ENCODE data around the gene LRMDA. TPM values are rescaled to one million over a fixed set of nuclear protein-coding genes. Genes with fewer than 3 reads are reported as not detected.
"Not testable (repeated sequence)": the region's sequence is repeated elsewhere in the genome, so short reads cannot be mapped to it uniquely, and the experiment has no call there.

LRMDA gene
- total and polyA plus RNA-seq, 4 donors, result 12.1 to 40.8 (median 21.6) TPM

- Histone ChIP-seq H3K9ac (ENCODE audit: insufficient read depth in 1 of 2, low read length in 2 of 2) (no peak overlapping the region), H3K27ac (ENCODE audit: low read depth in 1 of 2, low read length in 1 of 2) (no peak overlapping the region), H3K9me3 (ENCODE audit: control insufficient read depth in 4 of 4, insufficient read depth in 3 of 4, low read length in 3 of 4) (no peaks in the 10 kb centered on the region), H3K36me3 (ENCODE audit: control insufficient read depth in 4 of 4, insufficient read depth in 4 of 4, low read length in 4 of 4) (no peaks in the 10 kb centered on the region), H3K4me1 (ENCODE audit: control insufficient read depth in 5 of 5, insufficient read depth in 5 of 5, low read length in 5 of 5) (peaks cover 0 to 30% (median 7%) of the 10 kb centered on the region in 5 donors), H3K27me3 (ENCODE audit: control insufficient read depth in 3 of 3, insufficient read depth in 3 of 3, low read length in 2 of 3) (no peaks in the 10 kb centered on the region), H3K4me3 (no peak overlapping the region)
- no peak for TF ChIP-seq CTCF (IDR thresholded peaks at IDR 0.05; ENCODE audit: control extremely low read depth, extremely low read depth)
- DNase-seq (peak in 1 of 3 donors; percentile 47), ATAC-seq (ENCODE audit: insufficient read depth, low FRiP score) (no peak)
- 87 to 94% methylated on average over 5 of the region's 5 CpGs for WGBS, 2 donors
Measured at GRCh38 chr10:75746356-75746755, 314.9 kb downstream of the LRMDA start.

- not testable (repeated sequence) for H3K36me3 ChIP-seq (ENCODE audit: control insufficient read depth in 4 of 4, insufficient read depth in 4 of 4, low read length in 4 of 4); H3K9ac ChIP-seq (ENCODE audit: insufficient read depth in 1 of 2, low read length in 2 of 2); H3K4me3 ChIP-seq; H3K9me3 ChIP-seq (ENCODE audit: control insufficient read depth in 4 of 4, insufficient read depth in 3 of 4, low read length in 3 of 4); DNase-seq; H3K27ac ChIP-seq (ENCODE audit: low read depth in 1 of 2, low read length in 1 of 2); ATAC-seq (ENCODE audit: insufficient read depth, low FRiP score); H3K27me3 ChIP-seq (ENCODE audit: control insufficient read depth in 3 of 3, insufficient read depth in 3 of 3, low read length in 2 of 3)
- 96 to 97% methylated on average over 42 to 50 of the region's 50 CpGs for WGBS, 2 donors
- peaks cover 0 to 27% (median 0%) of the 10 kb centered on the region in 5 donors for H3K4me1 ChIP-seq (ENCODE audit: control insufficient read depth in 5 of 5, insufficient read depth in 5 of 5, low read length in 5 of 5)
Measured at GRCh38 chr10:75750093-75750875, 318.9 kb downstream of the LRMDA start.

GRCh38 chr10:75751232-75751631, 319.8 kb downstream of the LRMDA start:
- Histone ChIP-seq H3K36me3 (ENCODE audit: control insufficient read depth in 4 of 4, insufficient read depth in 4 of 4, low read length in 4 of 4) (no peaks in the 10 kb centered on the region), H3K9ac (ENCODE audit: insufficient read depth in 1 of 2, low read length in 2 of 2) (no peak overlapping the region), H3K4me3 (no peak overlapping the region), H3K9me3 (ENCODE audit: control insufficient read depth in 4 of 4, insufficient read depth in 3 of 4, low read length in 3 of 4) (peaks cover 0 to 3% (median 0%) of the 10 kb centered on the region in 4 donors), H3K4me1 (ENCODE audit: control insufficient read depth in 5 of 5, insufficient read depth in 5 of 5, low read length in 5 of 5) (peaks cover 0 to 29% (median 0%) of the 10 kb centered on the region in 5 donors), H3K27ac (ENCODE audit: low read depth in 1 of 2, low read length in 1 of 2) (no peak overlapping the region), H3K27me3 (ENCODE audit: control insufficient read depth in 3 of 3, insufficient read depth in 3 of 3, low read length in 2 of 3) (no peaks in the 10 kb centered on the region)
- ATAC-seq (ENCODE audit: insufficient read depth, low FRiP score) (no peak), DNase-seq (no peak)
- 94 to 98% methylated on average over 4 to 6 of the region's 6 CpGs for WGBS, 2 donors
- no peak for TF ChIP-seq CTCF (IDR thresholded peaks at IDR 0.05; ENCODE audit: control extremely low read depth, extremely low read depth)

- Histone ChIP-seq H3K27ac (ENCODE audit: low read depth in 1 of 2, low read length in 1 of 2) (no peak overlapping the region), H3K4me1 (ENCODE audit: control insufficient read depth in 5 of 5, insufficient read depth in 5 of 5, low read length in 5 of 5) (peaks cover 0 to 21% (median 1%) of the 10 kb centered on the region in 5 donors), H3K9ac (ENCODE audit: insufficient read depth in 1 of 2, low read length in 2 of 2) (no peak overlapping the region), H3K36me3 (ENCODE audit: control insufficient read depth in 4 of 4, insufficient read depth in 4 of 4, low read length in 4 of 4) (no peaks in the 10 kb centered on the region), H3K27me3 (ENCODE audit: control insufficient read depth in 3 of 3, insufficient read depth in 3 of 3, low read length in 2 of 3) (no peaks in the 10 kb centered on the region), H3K4me3 (no peak overlapping the region), H3K9me3 (ENCODE audit: control insufficient read depth in 4 of 4, insufficient read depth in 3 of 4, low read length in 3 of 4) (peaks cover 0 to 3% (median 0%) of the 10 kb centered on the region in 4 donors)
- no peak for TF ChIP-seq CTCF (IDR thresholded peaks at IDR 0.05; ENCODE audit: control extremely low read depth, extremely low read depth)
- ATAC-seq (ENCODE audit: insufficient read depth, low FRiP score) (no peak), DNase-seq (no peak)
- WGBS, 2 donors, result 84 to 86% methylated on average over 3 of the region's 3 CpGs
Measured at GRCh38 chr10:75753621-75754020, 322.2 kb downstream of the LRMDA start.

Data from lung (tissue), 12 donors.